NCI-H526 treated with DMSO at 0.1 percent for 48 hours (cell line): Measurements from ENCODE around the gene B4GALT5.

Source experiments
- DNase-seq: peaks from one replicate; lab custom pipeline; 2025; lab: John Stamatoyannopoulos, UW

B4GALT5 gene

DNA sequence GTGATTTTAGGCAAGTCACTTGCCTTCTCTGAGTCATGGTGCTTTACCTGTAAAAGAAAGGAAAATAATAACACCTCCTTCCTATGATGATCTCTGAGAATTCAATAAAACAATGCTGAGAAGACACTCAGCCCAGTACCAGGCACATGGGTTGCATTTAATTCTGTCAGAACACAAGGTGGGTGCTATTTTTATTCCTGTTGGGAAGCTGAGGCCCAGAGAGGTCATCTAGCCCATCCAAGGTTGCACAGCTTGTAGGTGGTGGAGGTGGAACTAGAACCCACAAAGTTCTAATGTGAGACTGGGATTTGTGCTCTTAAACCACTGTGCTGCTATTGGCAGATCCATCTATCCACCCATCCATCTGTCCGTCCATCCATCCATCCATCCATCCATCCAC, 106.1 kb downstream of the B4GALT5 start:
- DNase-seq = no peak

DNA sequence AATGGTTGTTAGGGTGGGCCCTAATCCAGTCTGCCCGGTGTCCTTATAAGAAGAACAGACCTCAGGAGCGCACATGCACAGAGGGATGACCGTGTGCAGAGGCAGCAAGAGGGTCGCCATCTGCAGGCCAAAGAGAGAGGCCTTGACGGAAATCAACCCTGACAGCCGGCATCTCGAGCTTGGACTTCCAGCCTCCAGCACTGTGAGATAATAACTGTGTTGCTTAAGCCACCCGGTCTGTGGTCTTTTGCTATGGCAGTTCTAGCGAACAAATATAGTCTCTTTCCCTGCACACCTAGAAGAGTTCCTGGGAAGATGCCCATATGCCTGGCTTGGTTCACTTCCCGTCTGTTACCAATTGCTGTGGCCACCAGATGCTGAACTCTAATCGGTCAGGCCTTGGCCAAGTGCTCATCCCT, 110.5 kb downstream of the B4GALT5 start:
- no peak for DNase-seq

GRCh38 chr20:49602345-49603208, 111.1 kb downstream of the B4GALT5 start:
- DNase-seq = no peak

DNA sequence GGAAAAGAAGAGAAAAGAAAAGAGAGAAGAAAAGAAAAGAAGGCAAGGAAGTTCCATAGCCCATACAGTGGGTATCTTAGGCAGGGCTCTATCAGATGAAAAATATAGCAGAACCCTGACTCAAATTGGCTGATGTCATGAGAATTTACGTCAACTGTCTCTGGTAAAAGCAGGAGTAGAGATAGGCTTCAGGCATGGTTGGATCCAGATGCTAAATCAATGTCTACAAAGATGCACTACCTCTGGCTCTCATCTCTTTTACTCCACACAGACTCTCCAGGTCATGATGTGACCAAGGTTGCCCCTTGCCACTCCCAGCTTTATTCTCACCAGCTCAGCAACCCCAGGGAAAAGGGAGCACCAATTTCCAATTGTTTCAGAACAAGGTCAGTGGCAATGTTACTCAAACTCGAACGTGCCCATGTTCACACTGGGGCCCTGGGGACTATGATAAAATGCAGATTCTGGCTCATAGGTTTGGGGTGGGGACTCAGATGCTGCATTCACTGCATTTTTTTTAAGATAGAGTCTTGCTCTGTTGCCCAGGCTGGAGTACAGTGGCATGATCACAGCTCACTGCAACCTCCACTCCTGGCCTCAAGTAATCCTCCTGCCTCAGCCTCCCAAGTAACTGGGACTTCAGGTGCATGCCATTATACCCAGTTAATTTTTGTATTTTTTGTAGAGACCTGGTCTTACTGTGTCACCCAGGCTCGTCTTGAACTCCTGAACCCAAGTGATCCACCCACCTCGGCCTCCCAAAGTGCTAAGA, 112.3 kb downstream of the B4GALT5 start:
- DNase-seq = no peak

DNA sequence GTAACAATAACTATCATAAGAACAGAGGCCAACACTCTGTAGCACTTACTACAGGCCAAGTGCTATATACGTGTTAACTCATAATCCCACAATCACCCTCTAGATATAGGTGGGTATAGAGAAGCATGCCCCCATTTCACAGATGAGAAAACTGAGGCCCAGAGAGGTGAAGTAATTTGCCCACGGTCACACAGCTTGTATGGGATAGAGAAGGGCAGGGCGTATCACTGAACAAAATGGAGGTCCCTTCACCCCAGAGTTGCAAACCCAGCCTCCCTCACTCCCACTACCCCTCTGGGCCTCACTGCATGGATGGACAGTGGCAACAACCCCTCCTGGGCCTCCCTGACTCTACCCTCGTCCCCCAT, 113.9 kb downstream of the B4GALT5 start:
- DNase-seq = no peak

- DNase-seq = no peak
Measured at GRCh38 chr20:49597825-49598395, 115.8 kb downstream of the B4GALT5 start.

DNA sequence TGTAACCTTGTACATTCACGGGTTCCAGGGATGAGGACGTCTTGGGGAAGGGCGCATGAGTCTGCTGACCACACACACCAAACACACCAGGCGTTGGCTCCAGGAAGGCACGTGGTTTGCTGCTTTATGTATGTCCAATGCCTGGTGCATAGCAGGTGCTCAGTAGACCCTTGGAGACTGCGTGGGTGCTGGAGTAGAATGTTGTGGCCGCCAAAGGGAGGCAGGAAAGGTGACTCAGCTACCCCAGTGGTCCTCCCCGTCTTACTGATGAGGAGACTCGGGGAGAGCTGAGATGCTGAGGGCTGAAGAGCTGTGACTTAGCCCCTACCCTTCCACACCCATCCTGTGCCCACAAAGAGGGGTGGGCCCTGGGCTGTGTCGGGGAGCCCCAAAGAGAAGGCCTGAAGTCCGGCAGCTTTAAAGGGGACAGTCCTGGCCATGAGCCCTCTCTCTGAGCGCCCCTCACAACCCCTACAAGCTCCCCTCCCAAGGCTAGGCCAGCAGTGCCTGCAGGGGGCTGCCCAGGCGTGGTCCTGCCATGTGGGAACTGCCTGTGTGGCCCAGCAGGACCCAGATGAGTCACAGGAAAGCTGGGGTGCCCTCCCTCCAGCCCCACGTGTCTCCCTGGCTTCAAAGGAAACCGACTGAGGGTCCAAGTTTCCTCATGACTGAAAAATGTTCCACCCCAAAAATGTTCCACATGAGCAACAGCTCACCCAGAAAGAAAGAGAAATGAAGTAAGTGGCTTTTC, 117.7 kb downstream of the B4GALT5 start:
- DNase-seq = no peak

- no peak for DNase-seq
Measured at GRCh38 chr20:49595346-49595745, 118.3 kb downstream of the B4GALT5 start.

DNA sequence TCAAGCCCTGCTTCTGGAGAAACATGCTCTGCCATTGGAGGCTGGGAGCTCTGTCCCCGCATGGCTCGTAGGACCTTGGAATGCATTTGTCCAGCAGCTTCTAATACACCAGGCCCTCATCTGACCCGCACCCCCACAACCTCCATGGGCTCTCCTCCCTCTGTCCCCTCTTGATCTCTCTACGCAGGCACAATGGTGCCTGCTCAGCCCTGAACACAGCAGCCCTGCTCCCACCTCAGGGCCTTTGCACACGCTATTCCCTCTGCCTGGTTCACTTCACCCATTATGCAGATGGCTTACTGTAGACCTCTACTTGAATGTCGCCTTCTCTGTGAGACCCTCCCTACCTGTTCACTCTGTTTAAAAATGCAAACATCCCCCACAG, 118.8 kb downstream of the B4GALT5 start:
- no peak for DNase-seq

GRCh38 chr20:49594143-49594930, 119.3 kb downstream of the B4GALT5 start:
- no peak for DNase-seq

- DNase-seq = no peak
Measured at GRCh38 chr20:49593466-49594142, 120.1 kb downstream of the B4GALT5 start.

DNA sequence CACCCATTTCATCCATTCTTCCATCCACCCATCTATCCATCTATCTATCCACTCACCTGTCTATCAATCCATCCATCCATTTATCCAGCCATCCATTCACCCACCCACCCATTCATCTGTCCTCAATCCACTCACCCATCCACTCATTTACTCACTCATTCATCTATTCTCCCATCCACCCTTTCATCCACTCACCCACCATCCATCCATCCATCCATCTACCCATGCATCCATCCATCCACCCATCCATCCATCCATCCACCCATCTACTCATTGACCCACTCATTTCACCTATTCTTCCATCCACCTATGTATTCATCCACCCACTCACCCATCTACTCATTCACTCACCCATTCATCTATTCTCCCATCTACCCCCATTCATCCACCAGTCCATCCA, 121.6 kb downstream of the B4GALT5 start:
- no peak for DNase-seq

GRCh38 chr20:49591217-49591865, 122.3 kb downstream of the B4GALT5 start:
- no peak for DNase-seq

DNA sequence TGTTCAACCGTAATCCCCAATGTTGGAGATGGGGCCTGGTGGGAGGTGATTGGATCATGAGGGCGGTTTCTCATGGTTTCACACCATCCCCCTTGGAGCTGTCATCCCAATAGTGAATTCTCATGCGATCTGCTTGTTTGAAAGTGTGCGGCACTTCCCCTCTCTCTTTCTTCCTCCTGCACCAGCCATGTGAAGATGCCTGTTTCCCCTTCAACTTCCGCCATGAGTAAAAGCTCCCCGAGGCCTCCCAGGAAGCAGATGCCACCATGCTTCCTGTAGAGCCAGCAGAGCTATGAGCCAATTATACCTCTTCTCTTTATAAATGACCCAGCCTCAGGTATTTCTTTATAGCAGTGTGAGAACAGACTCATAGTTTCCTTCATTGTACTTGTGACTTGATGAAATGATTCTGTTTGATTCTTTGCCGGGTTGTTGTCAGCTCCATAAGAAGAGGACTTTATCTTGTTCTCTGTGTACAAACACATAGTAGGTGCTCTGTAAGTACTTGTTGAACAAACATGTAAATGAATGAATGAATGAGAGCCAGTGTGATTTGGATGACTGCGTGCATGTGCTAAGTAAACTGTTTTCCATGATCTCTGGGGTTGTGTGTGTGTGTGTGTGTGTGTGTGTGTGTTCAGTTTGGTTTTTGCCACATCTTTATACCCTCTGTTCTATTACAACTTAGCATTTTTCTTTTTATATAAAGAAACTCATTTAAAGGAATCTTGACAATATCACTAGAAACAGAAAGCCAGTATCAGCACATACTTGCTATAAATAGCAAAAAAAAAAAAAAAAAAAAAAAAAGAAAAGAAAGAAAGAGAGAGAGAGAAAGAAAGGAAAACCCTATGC, 123.3 kb downstream of the B4GALT5 start:
- DNase-seq = no peak

- DNase-seq = no peak
Measured at GRCh38 chr20:49589747-49590146, 123.9 kb downstream of the B4GALT5 start.

DNA sequence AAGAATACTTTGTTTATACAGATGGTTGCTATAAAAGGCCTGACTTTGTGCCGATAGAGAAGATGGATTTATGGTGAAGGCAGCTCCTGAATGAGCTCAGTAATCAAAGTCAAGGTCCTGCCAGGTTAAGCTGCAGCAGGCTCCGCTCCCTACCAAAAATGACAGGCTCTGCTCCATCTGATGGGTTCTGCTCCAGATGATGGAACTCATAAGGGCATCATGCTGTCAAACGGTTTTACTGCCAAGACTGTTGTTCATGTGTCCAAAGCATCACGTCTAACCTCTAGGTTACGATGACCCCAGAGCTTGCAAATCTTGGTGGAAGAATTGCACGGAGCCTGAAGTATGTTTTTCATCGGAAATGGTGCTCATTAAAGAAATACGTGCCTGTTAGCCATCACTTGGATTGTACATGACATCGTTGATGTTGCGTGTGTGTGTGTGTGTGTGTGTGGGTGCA, 126.5 kb downstream of the B4GALT5 start:
- no peak for DNase-seq

- no peak for DNase-seq
Measured at GRCh38 chr20:49585585-49586245, 128.0 kb downstream of the B4GALT5 start.
